GM21737 (cell line): ENCODE measurements around the gene AGPAT3.

Source experiments
- ATAC-seq: cut with Tn5 transposase; IDR thresholded peaks from one replicate; pipeline ENCODE4 v1.9.1; 2021; ENCODE audit warnings: mild to moderate bottlenecking, moderate library complexity; ENCODE audit not compliant: unreplicated experiment

The AGPAT3 gene

DNA sequence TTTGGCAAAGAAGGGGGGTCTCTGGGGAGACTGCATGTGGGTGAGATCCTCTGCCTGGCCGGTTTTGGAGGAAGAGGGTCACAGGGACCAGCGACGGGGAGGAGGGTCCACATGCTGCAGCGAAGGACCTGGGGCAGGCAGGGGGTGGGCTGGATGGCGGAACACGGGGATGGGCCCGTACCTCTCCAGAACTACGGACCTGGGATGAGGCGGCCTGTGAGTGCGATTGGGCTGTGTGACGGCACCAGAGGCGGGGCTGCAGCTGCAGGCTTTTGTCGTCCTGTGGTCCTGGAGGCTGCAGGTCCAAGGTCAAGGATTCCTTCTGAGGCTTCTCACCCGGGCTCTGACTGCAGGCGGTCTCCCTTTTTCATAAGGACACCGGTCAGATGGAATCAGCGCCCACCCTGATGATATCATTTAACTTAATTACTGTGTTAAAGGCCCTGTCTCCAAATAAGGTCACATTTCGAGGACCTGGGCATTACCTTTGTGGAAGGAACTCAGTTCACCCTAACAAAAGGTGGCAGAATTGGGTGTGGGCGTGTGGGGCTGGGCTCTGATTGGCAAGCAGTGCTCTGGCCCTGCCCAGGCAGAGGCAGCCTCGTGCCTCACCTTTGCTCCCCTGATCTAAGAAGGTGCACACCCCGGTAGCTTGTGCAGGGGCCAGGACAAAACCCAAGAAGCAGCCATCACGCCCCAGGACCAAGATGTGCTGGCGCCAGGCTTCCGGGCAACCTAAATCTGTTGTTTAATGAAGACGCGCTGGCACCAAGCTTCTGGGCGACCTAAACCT lies 87.1 kb downstream of the AGPAT3 start:
- ATAC-seq = no peak

DNA sequence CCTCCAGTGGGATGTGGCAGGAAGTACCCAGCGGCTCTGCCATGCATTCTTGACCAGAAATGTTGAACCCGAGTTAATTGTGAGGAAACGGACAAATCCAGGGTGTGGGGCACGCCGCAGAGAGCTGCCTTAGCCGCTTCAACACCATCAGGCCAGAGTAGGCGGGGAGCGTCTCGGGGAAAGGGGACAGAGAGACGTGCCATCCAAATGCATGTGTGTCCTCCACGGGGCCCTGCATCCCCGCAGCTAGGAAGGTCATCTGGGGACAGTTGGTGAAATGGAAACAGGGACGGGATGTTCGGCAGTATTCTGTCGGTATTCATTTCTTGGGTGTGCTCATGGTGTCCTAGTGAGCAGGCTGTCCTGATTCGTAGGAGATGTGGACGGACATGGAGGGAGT lies 88.0 kb downstream of the AGPAT3 start:
- no peak for ATAC-seq

DNA sequence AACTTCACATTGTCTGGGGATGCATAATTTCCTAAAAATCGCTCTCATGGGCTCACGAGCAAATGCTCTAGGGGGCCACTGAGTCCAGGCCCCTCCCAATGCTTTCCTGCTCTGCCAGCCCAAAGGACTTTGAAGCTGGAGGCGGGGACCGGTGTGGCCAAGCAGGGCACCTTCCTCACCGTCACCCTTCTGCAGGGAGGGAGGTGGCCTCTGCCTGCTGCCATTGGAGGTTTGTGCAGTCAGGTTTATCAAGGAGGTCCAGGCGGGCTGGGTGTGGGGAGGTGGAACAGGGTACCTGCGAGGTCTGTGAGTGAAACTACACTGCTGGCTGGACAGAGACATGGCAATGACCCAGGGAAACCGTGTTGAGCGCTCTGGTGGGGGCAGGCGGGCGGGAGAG lies 89.0 kb downstream of the AGPAT3 start:
- no peak for ATAC-seq

- no peak for ATAC-seq
These were observed 89.9 kb downstream of the AGPAT3 start for GRCh38 chr21:43954896-43955295.

- no peak for ATAC-seq
These were observed 91.1 kb downstream of the AGPAT3 start for GRCh38 chr21:43956019-43956669.

- ATAC-seq = no peak
These were observed 91.6 kb downstream of the AGPAT3 start for GRCh38 chr21:43956670-43957035.

- no peak for ATAC-seq
These were observed 92.1 kb downstream of the AGPAT3 start for GRCh38 chr21:43957128-43957571.

DNA sequence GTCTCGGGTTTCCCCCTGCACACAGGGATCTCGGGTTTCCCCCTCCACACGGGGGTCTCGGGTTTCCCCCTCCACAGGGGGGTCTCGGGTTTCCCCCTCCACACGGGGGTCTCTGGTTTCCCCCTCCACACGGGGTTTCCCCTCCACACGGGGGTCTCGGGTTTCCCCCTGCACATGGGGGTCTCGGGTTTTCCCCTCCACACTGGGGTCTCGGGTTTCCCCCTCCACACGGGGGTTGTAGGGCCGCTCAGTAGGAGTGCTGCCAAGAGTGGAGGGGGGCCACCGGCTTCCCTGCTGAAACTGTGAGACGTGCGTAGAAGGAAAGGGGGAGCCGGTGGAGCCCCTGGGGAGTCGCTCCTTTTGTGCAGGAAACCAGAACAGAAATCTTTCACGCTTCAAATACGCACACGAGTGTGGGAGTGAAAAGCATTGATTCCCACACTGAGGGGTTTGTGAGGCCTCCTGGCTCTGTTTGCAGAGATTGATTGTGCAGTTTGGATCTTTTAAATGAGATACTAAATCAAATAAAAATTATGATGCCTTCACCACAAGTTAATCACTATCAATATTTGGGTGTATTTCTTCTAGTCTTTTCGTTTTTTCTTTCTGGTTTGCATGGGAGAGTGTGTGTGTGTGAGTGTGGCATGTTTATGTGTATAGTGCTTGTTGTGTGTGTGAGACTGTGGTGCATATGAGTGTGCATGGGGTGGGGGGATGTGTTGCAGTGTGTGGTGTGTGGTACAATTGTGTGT lies 92.8 kb downstream of the AGPAT3 start:
- ATAC-seq = no peak

DNA sequence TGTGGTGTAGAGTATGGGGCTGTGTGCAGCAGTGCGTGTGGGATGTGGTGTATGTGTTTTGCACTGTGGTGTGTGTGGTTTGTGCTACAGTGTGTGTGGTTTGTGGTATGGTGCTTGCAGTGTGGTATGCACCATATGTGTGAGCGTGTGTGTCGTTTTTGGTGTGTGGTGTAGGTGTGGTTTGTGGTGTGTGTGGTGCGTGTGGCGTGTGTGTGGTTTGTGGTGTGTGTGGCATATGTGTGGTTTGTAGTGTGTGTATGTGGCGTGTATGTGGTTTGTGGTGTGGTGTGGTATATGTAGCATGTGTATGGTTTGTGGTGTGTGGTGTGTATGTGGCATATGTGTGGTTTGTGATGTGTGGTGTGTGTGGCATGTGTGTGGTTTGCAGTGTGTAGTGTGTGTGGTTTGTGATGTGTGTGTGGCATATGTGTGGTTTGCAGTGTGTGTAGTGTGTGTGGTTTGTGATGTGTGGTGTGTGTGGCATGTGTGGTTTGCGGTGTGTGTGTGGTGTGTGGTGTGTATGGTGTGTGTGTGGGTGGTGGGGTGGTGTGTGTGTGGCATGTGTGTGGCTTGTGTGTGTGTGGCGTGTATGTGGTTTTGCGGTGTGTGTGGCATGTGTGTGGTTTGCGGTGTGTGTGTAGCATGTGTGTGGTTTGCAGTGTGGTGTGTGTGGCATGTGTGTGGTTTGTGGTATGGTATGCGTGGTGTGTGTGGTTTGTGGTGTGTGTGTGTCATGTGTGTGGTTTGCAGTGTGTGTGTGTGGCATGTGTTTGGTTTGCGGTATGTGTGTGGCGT lies 93.5 kb downstream of the AGPAT3 start:
- ATAC-seq = no peak

- no peak for ATAC-seq
These were observed 94.5 kb downstream of the AGPAT3 start for GRCh38 chr21:43959231-43960116.

DNA sequence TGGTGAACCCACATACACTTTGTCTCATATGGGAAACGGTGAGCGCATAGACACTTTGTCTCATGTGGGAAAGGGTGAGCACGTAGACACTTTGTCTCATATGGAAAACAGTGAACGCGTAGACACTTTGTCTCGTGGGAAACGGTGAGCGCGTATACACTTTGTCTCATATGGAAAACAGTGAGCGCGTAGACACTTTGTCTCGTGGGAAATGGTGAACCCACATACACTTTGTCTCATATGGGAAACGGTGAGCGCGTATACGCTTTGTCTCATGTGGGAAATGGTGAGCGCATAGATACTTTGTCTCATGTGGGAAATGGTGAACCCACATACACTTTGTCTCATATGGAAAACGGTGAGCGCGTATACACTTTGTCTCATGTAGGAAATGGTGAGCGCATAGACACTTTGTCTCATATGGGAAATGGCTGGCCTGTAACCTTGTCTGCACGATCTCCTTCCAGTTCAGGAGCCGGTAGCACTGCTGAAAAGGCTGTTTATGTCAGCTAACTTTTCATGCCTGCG lies 96.4 kb downstream of the AGPAT3 start:
- no peak for ATAC-seq

GRCh38 chr21:43965911-43966585 lies 101.0 kb downstream of the AGPAT3 start:
- ATAC-seq = no peak

- no peak for ATAC-seq
These were observed 102.0 kb downstream of the AGPAT3 start for GRCh38 chr21:43966946-43967512.

DNA sequence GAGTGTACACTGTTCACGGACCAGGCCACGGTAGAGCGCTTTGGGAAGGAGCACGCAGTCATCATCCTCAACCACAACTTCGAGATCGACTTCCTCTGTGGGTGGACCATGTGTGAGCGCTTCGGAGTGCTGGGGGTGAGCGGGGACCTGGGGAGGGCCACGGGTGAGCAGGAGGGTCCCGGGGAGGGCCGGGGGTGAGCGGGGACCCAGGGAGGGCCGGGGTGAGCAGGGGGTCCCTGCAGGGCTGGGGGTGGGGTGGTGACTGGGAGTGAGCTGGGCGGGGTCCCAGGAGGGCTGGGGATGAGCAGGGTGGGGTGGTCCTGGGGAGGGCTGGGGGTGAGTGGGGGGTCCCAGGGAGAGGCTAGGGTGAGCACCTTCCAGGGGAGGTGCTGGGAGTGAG lies 103.0 kb downstream of the AGPAT3 start:
- ATAC-seq = no peak

- ATAC-seq = no peak
These were observed 103.5 kb downstream of the AGPAT3 start for GRCh38 chr21:43968410-43969114.

DNA sequence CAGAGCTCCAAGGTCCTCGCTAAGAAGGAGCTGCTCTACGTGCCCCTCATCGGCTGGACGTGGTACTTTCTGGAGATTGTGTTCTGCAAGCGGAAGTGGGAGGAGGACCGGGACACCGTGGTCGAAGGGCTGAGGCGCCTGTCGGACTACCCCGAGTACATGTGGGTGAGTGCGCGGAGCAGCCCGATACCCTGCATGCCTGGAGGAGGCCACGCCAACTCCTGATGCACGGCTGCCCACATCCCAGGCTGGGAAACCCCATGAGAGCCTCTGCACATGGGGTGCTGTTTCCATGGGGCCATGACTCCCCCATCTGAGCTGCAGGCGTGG lies 104.1 kb downstream of the AGPAT3 start:
- no peak for ATAC-seq

DNA sequence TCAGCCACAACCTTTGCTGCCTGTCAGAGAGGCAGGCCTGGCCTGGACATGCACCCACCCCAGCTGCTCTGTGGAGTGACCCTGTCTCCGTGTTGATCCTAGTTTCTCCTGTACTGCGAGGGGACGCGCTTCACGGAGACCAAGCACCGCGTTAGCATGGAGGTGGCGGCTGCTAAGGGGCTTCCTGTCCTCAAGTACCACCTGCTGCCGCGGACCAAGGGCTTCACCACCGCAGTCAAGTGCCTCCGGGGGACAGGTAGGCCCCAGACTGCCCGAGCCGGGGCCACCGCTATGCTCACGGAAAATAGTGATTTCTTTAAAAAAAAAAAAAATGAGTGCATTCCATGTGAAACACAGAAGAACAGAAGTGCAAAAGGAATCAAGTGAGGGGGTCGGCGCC lies 105.5 kb downstream of the AGPAT3 start:
- ATAC-seq = no peak

DNA sequence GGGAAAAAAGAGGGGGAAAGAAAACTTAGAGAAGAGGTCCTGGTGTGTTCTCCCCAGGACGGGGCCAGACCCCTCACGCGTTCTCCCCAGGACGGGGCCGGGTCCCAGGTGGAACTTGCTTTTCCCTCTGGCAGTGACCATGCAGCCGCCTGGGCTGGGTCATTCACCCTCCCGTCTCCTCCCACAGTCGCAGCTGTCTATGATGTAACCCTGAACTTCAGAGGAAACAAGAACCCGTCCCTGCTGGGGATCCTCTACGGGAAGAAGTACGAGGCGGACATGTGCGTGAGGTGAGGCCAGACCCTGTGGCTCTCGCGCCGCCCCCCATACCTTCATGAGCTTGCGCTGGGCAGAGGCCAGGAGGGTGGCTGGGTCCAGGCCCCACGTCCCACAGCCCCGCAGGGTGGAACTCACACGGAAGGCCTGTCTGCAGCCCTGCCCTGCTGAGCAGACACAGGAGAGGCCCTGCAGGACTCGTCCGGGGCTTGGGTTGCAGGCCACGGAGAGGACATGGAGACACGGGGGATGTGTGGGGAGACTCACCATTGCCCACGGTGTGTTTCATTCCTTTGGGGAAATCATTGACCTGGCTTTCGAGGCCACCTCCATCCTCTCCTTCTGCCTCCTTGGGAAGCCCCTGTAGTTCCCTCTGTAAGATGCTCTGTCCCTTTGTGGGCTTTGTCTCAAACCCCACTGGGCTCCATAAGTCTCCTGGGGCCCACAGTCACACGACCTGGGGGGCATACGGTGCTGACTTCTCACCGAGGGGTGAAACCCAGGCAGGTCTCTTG lies 106.4 kb downstream of the AGPAT3 start:
- ATAC-seq = no peak
